ENCODE data around the gene S100A12.

GRCh38 chr1:153401461-153401860 lies 26.0 kb upstream of the S100A12 start:
- TF ChIP-seq CTCF (IDR thresholded peaks at IDR 0.05) (no peak), POLR2A (IDR thresholded peaks at IDR 0.05) (no peak)

Measured in heart left ventricle (tissue), 13 donors.